GM06990 (cell line): ENCODE data around the gene CDK6.

Experiments used
- DNase-seq: peaks from one replicate; pipeline ENCODE4 v3.0.0-alpha.2; 2011; ENCODE audit not compliant: insufficient read length; ENCODE audit errors: extremely low read depth
- H3K27me3 ChIP-seq: replicated peaks from 2 replicates; pipeline ENCODE4 v1.6.0; 2011; ENCODE audit warnings: low read length; ENCODE audit not compliant: control insufficient read depth, insufficient read depth
- H3K36me3 ChIP-seq: 2 replicates; pipeline ENCODE4 v1.5.1; 2011; ENCODE audit warnings: low read length; ENCODE audit not compliant: control insufficient read depth, insufficient read depth
- H3K4me3 ChIP-seq: replicated peaks from 2 replicates; pipeline ENCODE4 v1.5.1; 2011; ENCODE audit warnings: low read depth, mild to moderate bottlenecking, control low read depth, low read length
- CTCF ChIP-seq: IDR thresholded peaks from 2 replicates; pipeline ENCODE4 v1.5.1; 2011; ENCODE audit warnings: low read length, control low read depth, mild to moderate bottlenecking, inconsistent platforms; ENCODE audit not compliant: insufficient read depth, poor library complexity, severe bottlenecking

Gene CDK6

GRCh38 chr7:92720604-92721350 is 115.6 kb downstream of the CDK6 start:
- H3K36me3 ChIP-seq: peaks cover 7% of the 10 kb centered on the region
- H3K27me3 ChIP-seq: no peaks in the 10 kb centered on the region
- H3K4me3 ChIP-seq: no peak overlapping the region
- peak; percentile 51 for DNase-seq
- TF ChIP-seq CTCF: peak; percentile 26

- no peaks in the 10 kb centered on the region for H3K27me3 ChIP-seq
- peaks cover 2% of the 10 kb centered on the region; the same call in 1 of the 2 replicates for H3K36me3 ChIP-seq
- no peak overlapping the region; the same call in 1 of the 2 replicates for H3K4me3 ChIP-seq
- TF ChIP-seq CTCF: no peak
- peak; percentile 36 for DNase-seq
These were observed 118.2 kb downstream of the CDK6 start for GRCh38 chr7:92717993-92718716.

GRCh38 chr7:92717623-92717992 is 118.8 kb downstream of the CDK6 start:
- DNase-seq: no peak
- Histone ChIP-seq H3K36me3 (peaks cover 2% of the 10 kb centered on the region; the same call in 1 of the 2 replicates), H3K27me3 (no peaks in the 10 kb centered on the region), H3K4me3 (no peak overlapping the region)
- no peak for TF ChIP-seq CTCF

GRCh38 chr7:92716825-92717580 is 119.4 kb downstream of the CDK6 start:
- no peak for DNase-seq
- Histone ChIP-seq H3K27me3 (no peaks in the 10 kb centered on the region), H3K4me3 (no peak overlapping the region), H3K36me3 (peaks cover 2% of the 10 kb centered on the region; the same call in 1 of the 2 replicates)
- no peak for TF ChIP-seq CTCF

GRCh38 chr7:92715963-92716362 is 120.4 kb downstream of the CDK6 start:
- TF ChIP-seq CTCF: no peak
- 0 out of 2 replicates have a peak, but pooled peaks cover 2% of the 10 kb centered on the region for H3K36me3 ChIP-seq
- no peaks in the 10 kb centered on the region for H3K27me3 ChIP-seq

More at GRCh38 chr7:92715963-92716362, 120.4 kb downstream of the CDK6 start:
- no peak overlapping the region for H3K4me3 ChIP-seq
- no peak for DNase-seq
